Liver (tissue), 9 donors: ENCODE measurements around the gene NAGS. TPM values are rescaled to one million over a fixed set of nuclear protein-coding genes. Genes with fewer than 3 reads are reported as not detected.

ENCODE experiments used
- DNase-seq: peaks from one replicate; pipeline ENCODE4 v3.0.0-alpha.2; 2017; ENCODE audit warnings: low spot score
- H3K27ac ChIP-seq, 2 donors: one replicate each; pipeline ENCODE4 v1.7.0; 2013; ENCODE audit warnings: inconsistent platforms in 2 of 2, low read length in 2 of 2, control low read depth in 1 of 2, low read depth in 1 of 2, mild to moderate bottlenecking in 1 of 2
- H3K27me3 ChIP-seq, 4 donors: one replicate each; pipeline versions ENCODE4 v1.6.1 to v1.7.0; 2013; ENCODE audit warnings: low read length in 3 of 4, inconsistent platforms in 1 of 4, mild to moderate bottlenecking in 1 of 4, moderate library complexity in 1 of 4; ENCODE audit not compliant: control insufficient read depth in 4 of 4, insufficient read depth in 4 of 4
- H3K36me3 ChIP-seq, 4 donors: one replicate each; pipeline versions ENCODE4 v1.6.1 to v1.7.0; 2013; ENCODE audit warnings: low read length in 3 of 4, mild to moderate bottlenecking in 3 of 4, low read depth in 1 of 4, moderate library complexity in 1 of 4; ENCODE audit not compliant: control insufficient read depth in 4 of 4, insufficient read depth in 3 of 4
- H3K4me1 ChIP-seq, 4 donors: one replicate each; pipeline versions ENCODE4 v1.6.1 to v1.7.0; 2013; ENCODE audit warnings: low read length in 3 of 4, mild to moderate bottlenecking in 3 of 4, moderate library complexity in 1 of 4; ENCODE audit not compliant: control insufficient read depth in 4 of 4, insufficient read depth in 4 of 4
- H3K4me3 ChIP-seq, 3 donors: one replicate each; pipeline versions ENCODE4 v1.6.1 to v1.7.0; 2013; ENCODE audit warnings: low read length in 3 of 3, control low read depth in 1 of 3, low read depth in 1 of 3, mild to moderate bottlenecking in 1 of 3
- H3K9ac ChIP-seq, 2 donors: one replicate each; pipeline ENCODE4 v1.7.0; 2013; ENCODE audit warnings: low read length in 2 of 2, mild to moderate bottlenecking in 2 of 2, moderate library complexity in 2 of 2, control low read depth in 1 of 2, low read depth in 1 of 2
- H3K9me3 ChIP-seq, 4 donors: one replicate each; pipeline versions ENCODE4 v1.6.1 to v1.7.0; 2013; ENCODE audit warnings: low read length in 3 of 4; ENCODE audit not compliant: control insufficient read depth in 4 of 4
- CTCF ChIP-seq: fragments of 150-350 bp; IDR thresholded peaks from 2 replicates; pipeline ENCODE4 v1.5.1; 2017; ENCODE audit warnings: improper control_type of control experiment, low read depth, low read length; ENCODE audit not compliant: missing input control
- EGR1 ChIP-seq, 2 donors: IDR thresholded peaks; 2 replicates each; pipeline ENCODE4 v1.6.1; 2016 to 2018; ENCODE audit warnings: antibody characterized with exemption in 2 of 2, low read depth in 2 of 2
- FOXA1 ChIP-seq: IDR thresholded peaks from 2 replicates; pipeline ENCODE4 v1.6.1; 2016; ENCODE audit warnings: antibody characterized with exemption
- FOXA2 ChIP-seq: IDR thresholded peaks from 2 replicates; pipeline ENCODE4 v1.6.1; 2016; ENCODE audit warnings: antibody characterized with exemption
- HNF4A ChIP-seq, 2 donors: conservative IDR thresholded peaks; 2 replicates each; pipeline ENCODE4 v1.6.1; 2016; ENCODE audit warnings: antibody characterized with exemption in 2 of 2, mild to moderate bottlenecking in 2 of 2
- HNF4G ChIP-seq: IDR thresholded peaks from 2 replicates; pipeline ENCODE4 v1.6.1; 2016; ENCODE audit warnings: antibody characterized with exemption
- JUND ChIP-seq, 2 donors: IDR thresholded peaks; 2 replicates each; pipeline ENCODE4 v1.6.1; 2016; ENCODE audit warnings: antibody characterized with exemption in 2 of 2
- MAX ChIP-seq: IDR thresholded peaks from 2 replicates; pipeline ENCODE4 v1.6.1; 2016; ENCODE audit warnings: antibody characterized with exemption
- NR2F2 ChIP-seq: IDR thresholded peaks from 2 replicates; pipeline ENCODE4 v1.6.1; 2016; ENCODE audit warnings: antibody characterized with exemption
- RAD21 ChIP-seq, 2 donors: IDR thresholded peaks; 2 replicates each; pipeline ENCODE4 v1.6.1; 2016; ENCODE audit warnings: antibody characterized with exemption in 2 of 2, mild to moderate bottlenecking in 2 of 2
- REST ChIP-seq: IDR thresholded peaks from 2 replicates; pipeline ENCODE4 v1.6.1; 2016; ENCODE audit warnings: antibody characterized with exemption, mild to moderate bottlenecking
- RXRA ChIP-seq, 2 donors: IDR thresholded peaks; 2 replicates each; pipeline ENCODE4 v1.6.1; 2017 to 2018; ENCODE audit warnings: antibody characterized with exemption in 2 of 2, mild to moderate bottlenecking in 1 of 2
- SP1 ChIP-seq: IDR thresholded peaks from 2 replicates; pipeline ENCODE4 v1.6.1; 2018; ENCODE audit warnings: antibody characterized with exemption, mild to moderate bottlenecking
- YY1 ChIP-seq: IDR thresholded peaks from 2 replicates; pipeline ENCODE4 v1.6.1; 2016; ENCODE audit warnings: antibody characterized with exemption, mild to moderate bottlenecking
- ZBTB33 ChIP-seq: IDR thresholded peaks from 2 replicates; pipeline ENCODE4 v1.6.1; 2016; ENCODE audit warnings: antibody characterized with exemption
- WGBS: extraction: QIAGEN DNeasy Blood & Tissue Kit; methylation state at CpG from one replicate; pipeline ENCODE4 v1.1.7; 2013; 5-methylcytosine and 5-hydroxymethylcytosine counted together
- polyA plus RNA-seq, 2 donors: library from polyadenylated mRNA; stranded (reverse) in 1 of 2; unstranded in 1 of 2; fragments of 200-250 nt in 1 of 2; fragments of >200 nt in 1 of 2; fragmentation: Nextera tagmentation in 1 of 2; extraction: Ambion mirVana in 1 of 2; gene quantifications; one replicate each; pipeline versions ENCODE4 v1.2.1 to v1.2.3, GENCODE V29; 2013 to 2015
- total RNA-seq, 2 donors: library from RNA; depleted of rRNA; stranded (reverse); fragments of >200 nt; gene quantifications; one replicate each; pipeline ENCODE4 v1.2.3, GENCODE V29; 2014
- TF ChIP-seq, protein P1 (sequence below): IDR thresholded peaks from 2 replicates; pipeline ENCODE4 v1.6.1; 2016; ENCODE audit warnings: antibody characterized with exemption
- donor health status: healthy.
- donor health status: healthy.
- donor health status: healthy.
- donor health status: healthy.
- donor health status: healthy.

Gene NAGS
- total and polyA plus RNA-seq, 4 donors: 21.5 to 29.8 (median 28.2) TPM

GRCh38 chr17:43979011-43979410 is 25.4 kb upstream of the NAGS start (continued):
- TF ChIP-seq REST: no peak
- no peak for TF ChIP-seq YY1
- TF ChIP-seq EGR1 (IDR thresholded peaks at IDR 0.05; ENCODE audit: low read depth in 2 of 2): no peak

- Histone ChIP-seq H3K27me3 (no peaks in the 10 kb centered on the region), H3K4me3 (no peak overlapping the region), H3K36me3 (no peaks in the 10 kb centered on the region), H3K9ac (no peak overlapping the region), H3K4me1 (peaks cover 0 to 10% (median 7%) of the 10 kb centered on the region in 4 donors), H3K9me3 (no peaks in the 10 kb centered on the region), H3K27ac (no peak overlapping the region)
- DNase-seq: no peak
- WGBS: 88% methylated on average over 4 of the region's 4 CpGs
- no peak for TF ChIP-seq HNF4G
- no peak for TF ChIP-seq JUND (IDR thresholded peaks at IDR 0.05)
- no peak for TF ChIP-seq SP1
- TF ChIP-seq YY1: no peak
- no peak for TF ChIP-seq ZBTB33
- TF ChIP-seq RAD21 (IDR thresholded peaks at IDR 0.05): no peak
- TF ChIP-seq, protein P1, sequence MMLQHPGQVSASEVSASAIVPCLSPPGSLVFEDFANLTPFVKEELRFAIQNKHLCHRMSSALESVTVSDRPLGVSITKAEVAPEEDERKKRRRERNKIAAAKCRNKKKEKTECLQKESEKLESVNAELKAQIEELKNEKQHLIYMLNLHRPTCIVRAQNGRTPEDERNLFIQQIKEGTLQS: no peak
- no peak for TF ChIP-seq FOXA2
These were observed 24.8 kb upstream of the NAGS start for GRCh38 chr17:43979671-43980070.

DNA sequence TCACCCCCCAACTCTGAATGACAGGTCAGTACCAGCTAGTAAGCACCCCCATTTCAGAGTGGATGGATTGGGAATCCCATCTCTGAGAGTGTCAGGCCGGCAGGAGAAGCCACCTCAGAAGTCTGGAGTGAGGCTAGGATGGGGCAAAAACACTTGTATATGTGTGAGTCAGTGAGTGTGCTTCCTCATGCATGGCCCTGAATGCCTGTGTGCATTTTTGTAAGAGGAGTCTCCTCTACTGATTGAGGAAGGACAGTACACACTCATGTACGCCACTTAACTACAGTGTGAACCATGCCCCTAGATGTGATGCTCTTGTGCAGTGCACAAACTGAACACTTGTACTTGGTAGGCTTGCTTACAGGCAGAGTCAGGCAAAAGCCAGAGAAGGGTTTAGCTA is 22.3 kb upstream of the NAGS start:
- Histone ChIP-seq H3K27me3 (no peaks in the 10 kb centered on the region), H3K36me3 (no peaks in the 10 kb centered on the region), H3K4me1 (peaks cover 0 to 10% (median 7%) of the 10 kb centered on the region in 4 donors), H3K9me3 (no peaks in the 10 kb centered on the region), H3K9ac (no peak overlapping the region), H3K27ac (no peak overlapping the region), H3K4me3 (no peak overlapping the region)
- 89% methylated on average over 2 of the region's 2 CpGs for WGBS
- no peak for DNase-seq
- TF ChIP-seq, protein P1: no peak
- TF ChIP-seq NR2F2 (no peak), CTCF (no peak), HNF4A (conservative IDR thresholded peaks at IDR 0.05) (no peak), EGR1 (IDR thresholded peaks at IDR 0.05; ENCODE audit: low read depth in 2 of 2) (no peak), YY1 (no peak), HNF4G (no peak), FOXA2 (no peak), REST (no peak), RXRA (IDR thresholded peaks at IDR 0.05) (no peak), MAX (no peak), ZBTB33 (no peak), FOXA1 (no peak), RAD21 (IDR thresholded peaks at IDR 0.05) (no peak)
